Measurements from ENCODE around the gene SLC4A2. TPM values are rescaled to one million over a fixed set of nuclear protein-coding genes. Genes with fewer than 3 reads are reported as not detected.

The SLC4A2 gene, protein sequence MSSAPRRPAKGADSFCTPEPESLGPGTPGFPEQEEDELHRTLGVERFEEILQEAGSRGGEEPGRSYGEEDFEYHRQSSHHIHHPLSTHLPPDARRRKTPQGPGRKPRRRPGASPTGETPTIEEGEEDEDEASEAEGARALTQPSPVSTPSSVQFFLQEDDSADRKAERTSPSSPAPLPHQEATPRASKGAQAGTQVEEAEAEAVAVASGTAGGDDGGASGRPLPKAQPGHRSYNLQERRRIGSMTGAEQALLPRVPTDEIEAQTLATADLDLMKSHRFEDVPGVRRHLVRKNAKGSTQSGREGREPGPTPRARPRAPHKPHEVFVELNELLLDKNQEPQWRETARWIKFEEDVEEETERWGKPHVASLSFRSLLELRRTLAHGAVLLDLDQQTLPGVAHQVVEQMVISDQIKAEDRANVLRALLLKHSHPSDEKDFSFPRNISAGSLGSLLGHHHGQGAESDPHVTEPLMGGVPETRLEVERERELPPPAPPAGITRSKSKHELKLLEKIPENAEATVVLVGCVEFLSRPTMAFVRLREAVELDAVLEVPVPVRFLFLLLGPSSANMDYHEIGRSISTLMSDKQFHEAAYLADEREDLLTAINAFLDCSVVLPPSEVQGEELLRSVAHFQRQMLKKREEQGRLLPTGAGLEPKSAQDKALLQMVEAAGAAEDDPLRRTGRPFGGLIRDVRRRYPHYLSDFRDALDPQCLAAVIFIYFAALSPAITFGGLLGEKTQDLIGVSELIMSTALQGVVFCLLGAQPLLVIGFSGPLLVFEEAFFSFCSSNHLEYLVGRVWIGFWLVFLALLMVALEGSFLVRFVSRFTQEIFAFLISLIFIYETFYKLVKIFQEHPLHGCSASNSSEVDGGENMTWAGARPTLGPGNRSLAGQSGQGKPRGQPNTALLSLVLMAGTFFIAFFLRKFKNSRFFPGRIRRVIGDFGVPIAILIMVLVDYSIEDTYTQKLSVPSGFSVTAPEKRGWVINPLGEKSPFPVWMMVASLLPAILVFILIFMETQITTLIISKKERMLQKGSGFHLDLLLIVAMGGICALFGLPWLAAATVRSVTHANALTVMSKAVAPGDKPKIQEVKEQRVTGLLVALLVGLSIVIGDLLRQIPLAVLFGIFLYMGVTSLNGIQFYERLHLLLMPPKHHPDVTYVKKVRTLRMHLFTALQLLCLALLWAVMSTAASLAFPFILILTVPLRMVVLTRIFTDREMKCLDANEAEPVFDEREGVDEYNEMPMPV
- total RNA-seq = 80.1 and 104 TPM in 2 replicates

DNA sequence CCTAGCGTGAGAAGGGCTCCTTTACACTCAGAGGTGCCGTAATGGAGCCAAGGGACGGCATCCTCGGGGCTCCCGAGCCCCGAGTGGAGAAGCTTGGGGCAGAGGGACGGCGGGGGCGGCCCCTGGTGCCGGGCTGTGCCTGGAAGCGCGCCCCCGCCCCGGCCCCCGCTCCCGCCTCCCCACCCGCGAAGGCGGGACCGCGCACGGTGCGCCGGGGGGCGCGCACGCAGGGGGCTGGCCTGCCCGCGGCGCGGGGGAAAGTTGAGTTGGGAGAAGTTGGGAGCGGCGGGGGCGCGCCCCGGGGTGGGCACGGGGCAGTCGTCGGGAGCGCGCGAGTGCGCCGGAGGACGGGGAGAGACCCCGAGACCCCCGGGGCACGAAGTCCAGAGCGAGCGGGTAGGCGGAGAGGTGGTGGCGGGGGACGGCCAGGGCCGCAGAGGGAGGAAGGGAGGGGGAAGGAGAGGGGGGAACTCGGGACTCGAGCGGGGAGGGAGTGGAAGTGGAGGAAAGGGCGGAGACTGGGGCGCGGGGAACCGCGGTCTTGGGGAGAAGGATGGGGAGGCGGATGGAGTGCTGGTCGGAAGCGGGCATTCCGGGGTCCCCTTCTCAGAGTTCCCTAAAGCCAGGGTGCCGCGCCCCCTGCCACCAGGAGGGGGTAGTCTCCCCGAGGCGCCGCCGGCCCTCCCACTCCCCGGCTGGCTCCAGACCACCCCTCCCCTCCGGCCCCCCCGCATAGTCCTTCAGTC, at the start of gene SLC4A2:
Gene SLC4A2 (plus strand): TSS at position 223 of the 746 bp plus-strand sequence. CDS start 2,399 bp downstream, outside the sequence.

DNA sequence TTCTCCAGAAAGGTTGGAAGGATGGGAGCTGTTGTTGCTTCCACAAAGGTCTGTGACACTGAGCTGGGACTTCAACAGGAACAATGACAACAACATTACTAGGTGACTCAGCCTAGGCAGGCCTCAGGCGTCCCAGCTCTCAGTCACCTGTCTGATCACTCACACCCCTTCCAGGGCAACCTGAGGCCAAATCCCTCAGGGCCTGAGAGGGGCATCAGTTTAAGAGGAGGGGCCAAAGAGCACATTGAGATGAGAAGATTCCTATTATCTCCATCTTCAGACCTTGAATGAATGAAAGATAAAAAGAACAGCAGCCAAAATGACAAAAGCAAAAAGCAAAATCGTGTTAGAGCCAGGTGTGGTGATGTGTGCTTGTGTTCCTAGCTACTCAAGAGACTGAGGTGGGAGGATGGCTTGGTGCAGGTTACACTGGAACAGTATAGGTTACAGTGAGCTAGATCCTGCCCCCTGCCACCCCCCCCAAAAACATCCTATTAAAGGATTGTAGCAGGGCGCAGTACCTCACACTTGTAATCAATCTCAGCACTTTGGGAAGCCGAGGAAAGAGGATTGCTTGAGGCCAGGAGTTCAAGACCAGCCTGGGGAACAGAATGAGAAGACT, 34.8 kb upstream of the SLC4A2 start, which contains the start of gene ATG9B:
Gene ATG9B (minus strand): TSS at position 60 of the 622 bp plus-strand sequence. CDS start 71 bp downstream, outside the sequence.

DNA sequence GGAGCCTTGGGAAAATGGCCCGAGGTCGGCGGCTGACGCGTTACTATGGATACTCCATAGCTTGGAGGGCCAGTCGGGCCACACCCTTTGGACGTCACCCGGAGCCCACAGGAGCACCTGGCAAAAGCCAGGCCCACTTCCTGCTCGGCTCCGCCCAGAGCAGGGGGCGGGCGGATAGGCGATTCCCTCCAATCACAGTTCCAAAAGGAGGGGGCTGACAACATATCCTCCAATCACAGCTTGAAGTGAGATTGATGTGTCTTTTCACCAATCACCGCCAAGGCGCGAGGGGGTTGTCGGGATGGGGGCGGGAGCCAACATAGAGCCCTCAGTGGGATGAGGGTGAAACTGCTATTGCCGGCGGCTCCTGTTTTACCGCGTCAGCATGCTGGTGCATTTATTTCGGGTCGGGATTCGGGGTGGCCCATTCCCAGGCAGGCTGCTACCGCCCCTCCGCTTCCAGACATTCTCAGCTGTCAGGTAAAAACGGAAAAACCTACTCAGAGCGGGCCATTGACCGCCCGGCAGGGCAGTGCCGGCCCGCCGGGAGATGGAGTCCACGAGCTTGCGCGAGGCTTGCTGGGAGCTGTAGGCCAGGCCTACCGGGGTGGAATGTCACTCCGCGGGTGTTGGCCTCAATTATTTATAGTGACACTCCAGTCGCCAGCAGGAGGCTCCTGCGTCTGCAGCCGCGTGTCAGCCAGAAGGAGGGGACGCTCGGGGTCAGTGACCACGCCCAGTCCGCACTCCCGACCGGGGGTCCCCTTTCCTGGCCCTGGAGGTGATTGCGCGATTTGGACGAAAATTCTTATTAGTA, 31.1 kb upstream of the SLC4A2 start, which contains the start of gene ABCB8:
Gene ABCB8 (plus strand): TSS at position 320 of the 817 bp plus-strand sequence. CDS start 66 bp downstream, at position 386.

DNA sequence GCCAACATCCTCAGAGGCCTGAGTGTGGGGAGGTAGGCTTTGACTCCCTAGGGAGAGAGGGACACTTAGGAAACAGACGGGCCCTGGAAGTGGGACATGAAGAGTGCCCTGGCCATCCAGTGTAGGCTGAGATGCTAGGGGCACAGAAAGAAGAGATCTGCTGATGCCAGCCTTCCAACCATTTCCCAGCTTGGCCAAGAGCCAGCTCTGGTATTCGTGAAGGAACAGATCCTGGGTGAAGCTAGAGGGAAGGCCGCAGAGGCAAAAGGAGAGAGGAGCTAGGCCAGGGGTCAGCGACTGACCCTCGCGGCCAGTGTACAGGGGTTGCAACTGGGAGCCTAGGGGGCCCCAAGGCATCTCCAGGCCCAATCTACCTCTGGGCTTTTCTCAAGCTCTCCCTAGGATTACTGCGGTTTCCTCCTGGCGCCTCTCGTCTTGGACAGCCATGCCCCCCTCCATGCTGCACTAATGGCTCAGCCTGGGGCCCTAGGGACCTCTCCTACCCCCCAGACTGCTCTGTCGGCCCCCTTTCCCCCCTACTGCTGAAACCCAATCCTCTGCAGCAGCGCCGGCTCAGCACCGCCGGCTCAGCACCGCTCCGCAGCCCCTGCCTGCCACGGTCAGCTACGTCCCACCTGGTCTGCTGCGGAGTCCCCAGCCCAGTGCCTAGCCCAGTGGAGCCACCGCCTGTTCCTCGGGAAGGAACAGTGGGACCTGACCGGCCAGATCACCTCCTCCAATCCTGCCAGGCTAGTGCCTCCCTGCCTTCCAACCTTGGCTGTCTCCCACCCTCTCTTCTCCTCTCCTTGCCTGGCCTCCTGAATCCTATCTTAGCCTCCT, 11.2 kb upstream of the SLC4A2 start, which contains the start of gene ASIC3:
Gene ASIC3 (plus strand): TSS at position 556 of the 840 bp plus-strand sequence. CDS start 355 bp downstream, outside the sequence.

DNA sequence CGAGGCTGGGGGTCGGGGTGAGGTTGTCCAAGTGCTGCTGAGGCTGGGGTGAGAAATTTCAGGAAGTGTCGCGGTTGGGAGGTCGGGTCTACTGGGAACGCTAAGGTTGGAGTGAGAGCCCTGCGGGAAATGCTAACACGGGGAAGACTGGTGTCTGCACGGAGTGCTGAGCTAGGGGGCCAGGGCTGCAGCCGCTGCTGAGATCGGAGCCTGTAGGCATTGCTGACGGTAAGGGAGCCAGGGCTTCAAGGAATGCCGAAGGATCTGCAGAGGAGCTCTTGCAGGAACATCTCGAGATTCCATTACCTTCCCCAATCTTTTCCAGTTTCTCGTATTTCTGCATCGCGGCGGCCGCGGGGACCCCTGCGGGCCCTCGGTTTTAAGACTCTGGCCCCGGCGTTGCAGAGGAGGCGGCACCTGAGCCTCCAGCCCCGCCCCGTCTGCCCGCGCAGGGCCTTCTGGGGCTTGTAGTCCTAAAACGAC, 1.8 kb upstream of the SLC4A2 start, which contains the start of gene CDK5:
Gene CDK5 (minus strand): TSS at position 392 of the 483 bp plus-strand sequence. CDS start 49 bp downstream, at position 343.

DNA sequence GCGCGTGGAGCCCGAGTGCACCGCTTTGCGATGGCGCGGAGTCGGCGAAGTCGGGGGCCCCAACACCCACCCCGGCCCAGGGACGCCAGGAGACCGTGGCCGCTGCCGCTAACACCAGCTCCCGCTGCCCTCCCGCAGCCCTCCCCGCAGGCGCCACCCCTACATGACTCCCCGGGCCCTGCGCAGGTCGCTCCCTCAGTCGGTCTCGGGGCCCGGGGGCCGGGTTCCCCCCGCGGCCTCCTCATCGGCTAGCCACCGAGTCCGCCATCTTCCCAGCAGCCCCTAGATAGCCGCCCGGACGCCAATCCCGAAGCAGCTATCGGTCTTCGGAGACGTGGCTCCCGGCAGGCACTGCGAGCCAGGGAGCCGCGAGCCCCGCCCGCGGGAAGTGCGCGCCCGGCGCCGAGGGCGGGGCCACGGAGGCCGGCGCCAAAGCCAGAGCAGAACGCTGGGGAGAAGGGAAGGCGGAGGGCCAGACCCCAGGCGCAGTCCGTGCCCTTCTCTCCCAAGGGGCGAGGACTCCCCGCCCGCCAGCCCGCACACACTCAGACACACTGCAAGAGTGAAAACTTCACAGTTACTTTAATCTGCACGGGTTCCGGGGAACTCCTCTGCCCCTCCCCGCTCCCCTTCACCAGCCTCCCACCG, 21.3 kb downstream of the SLC4A2 start, which contains the start of gene FASTK:
Gene FASTK (minus strand): TSS at position 288 of the 648 bp plus-strand sequence. CDS start 43 bp downstream, at position 245.

DNA sequence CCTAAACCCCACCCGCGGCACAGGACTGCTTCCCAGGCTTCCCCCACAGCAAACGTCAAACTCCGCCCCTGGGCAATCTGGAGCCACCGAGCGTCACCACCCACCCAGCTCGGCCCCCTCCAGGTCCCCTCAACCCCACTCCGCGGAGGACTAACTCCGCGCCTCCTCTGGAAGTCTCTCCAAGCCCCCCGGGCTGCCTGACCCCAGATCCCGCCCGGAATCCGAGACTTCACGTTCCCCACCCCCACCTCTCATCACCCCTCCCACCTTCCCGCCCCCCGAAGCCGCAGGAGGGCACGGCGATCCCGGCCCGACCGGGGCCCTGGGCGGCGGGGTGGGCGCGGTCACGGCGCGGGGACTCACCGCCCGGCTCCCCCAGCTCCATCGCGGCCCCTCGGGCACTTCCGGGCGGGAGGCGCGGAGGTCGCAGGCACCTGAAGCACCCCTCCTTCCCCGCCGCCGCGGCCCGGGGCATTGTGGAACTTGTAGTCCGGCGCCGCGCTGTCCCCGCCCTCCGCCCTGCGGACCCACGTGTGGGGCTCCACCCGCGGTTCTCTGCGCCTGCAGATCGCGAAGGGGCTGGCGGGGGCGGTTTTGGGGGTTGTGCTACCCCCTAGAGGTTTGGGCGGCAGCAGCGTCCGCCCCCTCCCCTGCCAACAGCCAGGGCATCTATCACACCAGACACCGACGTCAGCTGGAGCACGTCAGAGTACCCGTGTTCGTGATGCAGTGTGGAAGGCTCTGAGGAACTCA, 23.9 kb downstream of the SLC4A2 start, which contains the start of gene TMUB1:
Gene TMUB1 (minus strand): TSS at position 423 of the 753 bp plus-strand sequence. CDS start 930 bp downstream, outside the sequence.

DNA sequence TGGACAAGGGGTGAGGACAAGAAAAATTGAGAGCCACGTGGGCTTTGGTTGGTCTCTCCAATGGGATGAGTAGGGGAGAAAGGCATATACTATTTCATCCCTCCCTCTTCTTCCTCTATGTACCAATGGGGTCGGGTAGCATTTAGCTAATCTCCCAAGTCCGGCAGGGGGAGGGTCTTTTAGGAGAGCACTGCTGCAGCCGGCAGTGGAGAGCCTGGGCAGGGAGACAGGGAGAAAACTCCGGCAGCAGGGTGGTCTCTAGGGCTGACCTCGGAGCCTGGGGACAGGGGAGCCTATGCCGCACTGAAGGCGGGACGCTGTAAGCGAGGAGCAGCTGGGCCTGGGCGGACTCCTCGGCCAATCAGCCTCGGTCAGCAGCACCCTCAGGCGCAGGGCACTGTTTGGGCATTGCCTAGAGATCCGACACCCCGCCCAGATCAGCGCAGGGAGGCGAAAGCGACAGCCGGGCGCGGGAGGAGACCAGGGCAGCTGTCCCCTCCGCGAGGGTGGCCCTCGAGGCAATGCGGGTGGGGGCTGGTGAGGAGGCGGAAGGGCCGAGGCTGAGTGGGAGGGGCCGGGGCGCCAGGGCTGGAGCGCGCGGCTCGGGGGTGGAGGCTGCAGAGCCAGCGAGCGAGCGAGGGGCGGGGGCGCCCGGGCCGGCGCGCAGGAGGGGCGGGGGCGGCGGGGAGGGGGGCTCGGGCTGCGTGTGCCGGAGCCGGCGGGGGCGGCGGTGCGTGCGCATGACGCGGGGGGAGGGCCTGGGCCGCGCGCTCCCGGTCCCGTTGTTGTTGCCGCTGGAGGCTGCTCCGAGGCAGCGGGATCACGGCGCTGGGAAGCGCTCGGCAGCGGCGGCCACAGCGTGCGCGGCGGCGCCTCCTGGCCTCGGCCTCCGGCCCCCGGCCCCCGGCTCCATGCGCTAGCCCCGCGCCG, 26.6 kb downstream of the SLC4A2 start, which contains the start of gene AGAP3:
Gene AGAP3 (plus strand): TSS at position 785 of the 930 bp plus-strand sequence. CDS start 267 bp downstream, outside the sequence.

Other genes starting within 250 kb of the SLC4A2 start
- gene AOC1, start 207.1 kb upstream of the SLC4A2 start, total RNA-seq = not detected in 2 replicates
- gene KCNH2, start 81.3 kb upstream of the SLC4A2 start, total RNA-seq = under 0.01 TPM in 1 of 2 replicates, not detected in the other
- gene NOS3, start 68.6 kb upstream of the SLC4A2 start, total RNA-seq = 1.7 and 3.7 TPM in 2 replicates
- gene ATG9B, start 35.1 kb upstream of the SLC4A2 start, total RNA-seq = 0.06 TPM in 1 of 2 replicates, not detected in the other
- gene ABCB8, start 31.1 kb upstream of the SLC4A2 start, total RNA-seq = 19.0 and 25.9 TPM in 2 replicates
- gene ASIC3, start 11.1 kb upstream of the SLC4A2 start, total RNA-seq = 0.06 TPM in 1 of 2 replicates, not detected in the other
- 28.7 and 30.8 TPM in 2 replicates for gene CDK5, start 1.7 kb upstream of the SLC4A2 start, total RNA-seq
- 72.1 and 82.5 TPM in 2 replicates for gene FASTK, start 21.2 kb downstream of the SLC4A2 start, total RNA-seq
- gene TMUB1, start 23.9 kb downstream of the SLC4A2 start, total RNA-seq = 15.5 and 16.5 TPM in 2 replicates
- gene AGAP3, start 26.9 kb downstream of the SLC4A2 start, total RNA-seq = 22.0 and 31.8 TPM in 2 replicates
- not detected in 2 replicates for gene GBX1, start 108.1 kb downstream of the SLC4A2 start, total RNA-seq
- gene ASB10, start 127.7 kb downstream of the SLC4A2 start, total RNA-seq = not detected in 2 replicates
- not detected in 2 replicates for gene H2BK1, start 150.9 kb downstream of the SLC4A2 start, total RNA-seq
- gene ABCF2, start 167.6 kb downstream of the SLC4A2 start, total RNA-seq = 41.2 and 62.4 TPM in 2 replicates
- gene CHPF2, start 172.9 kb downstream of the SLC4A2 start, total RNA-seq = 73.6 and 82.2 TPM in 2 replicates
- 40.7 and 41.8 TPM in 2 replicates for gene SMARCD3, start 189.1 kb downstream of the SLC4A2 start, total RNA-seq

Data from aortic smooth muscle cell (primary cell).